Large intestine (tissue), 3 donors: Measurements from ENCODE around the gene OR8H3. TPM values are rescaled to one million over a fixed set of nuclear protein-coding genes. Genes with fewer than 3 reads are reported as not detected.

Source experiments
- DNase-seq, 2 donors: peaks; one replicate each; pipeline versions ENCODE4 v3.0.0 to v3.0.0-alpha.2; 2013
- H3K27ac ChIP-seq: one replicate; pipeline ENCODE4 v1.5.1; 2013; ENCODE audit warnings: low read length
- H3K27me3 ChIP-seq: 2 replicates; pipeline ENCODE4 v1.6.1; 2013; ENCODE audit warnings: low read length; ENCODE audit not compliant: control insufficient read depth, insufficient read depth
- H3K36me3 ChIP-seq: 2 replicates; pipeline ENCODE4 v1.6.1; 2013; ENCODE audit warnings: low read length; ENCODE audit not compliant: control insufficient read depth, insufficient read depth
- H3K4me1 ChIP-seq: one replicate; pipeline ENCODE4 v1.6.1; 2013; ENCODE audit warnings: low read length; ENCODE audit not compliant: control insufficient read depth, insufficient read depth
- H3K4me3 ChIP-seq: one replicate; pipeline ENCODE4 v1.5.1; 2013; ENCODE audit warnings: low read length
- H3K9me3 ChIP-seq: one replicate; pipeline ENCODE4 v1.6.1; 2013; ENCODE audit warnings: mild to moderate bottlenecking, low read depth, low read length, moderate library complexity; ENCODE audit not compliant: control insufficient read depth
- WGBS: methylation state at CpG from one replicate; pipeline ENCODE4 v1.1.5; 2013; ENCODE audit warnings: low lambda C conversion rate; ENCODE audit not compliant: insufficient coverage; 5-methylcytosine and 5-hydroxymethylcytosine counted together
- polyA plus RNA-seq: library from polyadenylated mRNA; unstranded; fragments of 120-200 nt; gene quantifications from one replicate; pipeline ENCODE4 v1.2.1, GENCODE V29; 2013

Gene OR8H3
- polyA plus RNA-seq, 1 donor: not detected

DNA sequence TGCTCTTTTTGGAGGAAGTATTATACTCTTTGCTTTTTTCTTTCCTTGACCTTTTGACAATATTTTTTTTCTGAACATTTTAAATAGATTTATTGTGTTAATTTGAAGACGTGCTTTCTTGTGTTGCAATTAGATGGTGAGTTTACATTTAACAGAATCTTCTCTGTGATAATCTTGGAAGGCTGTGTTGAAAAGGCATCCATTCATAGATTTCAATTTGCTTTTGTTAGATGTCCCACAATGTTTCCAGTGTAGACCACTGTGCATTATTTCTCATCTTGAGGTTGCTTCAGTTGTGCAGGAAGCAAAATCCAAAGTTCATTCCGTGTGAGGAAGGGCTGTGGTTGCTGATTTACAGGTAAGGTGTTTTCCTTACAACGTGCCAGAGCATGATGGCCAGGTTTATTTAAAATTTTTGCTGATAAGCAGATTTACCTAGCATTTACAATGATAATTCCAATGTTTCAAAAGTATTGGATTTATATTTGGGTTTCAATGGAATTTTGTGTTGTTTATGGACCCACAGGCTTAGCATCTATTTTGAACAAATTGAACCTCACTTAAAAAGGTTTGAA lies 50.2 kb downstream of the OR8H3 start:
- Histone ChIP-seq H3K27me3 (no peaks in the 10 kb centered on the region), H3K4me3 (no peak overlapping the region), H3K9me3 (no peaks in the 10 kb centered on the region), H3K36me3 (no peaks in the 10 kb centered on the region), H3K4me1 (no peaks in the 10 kb centered on the region), H3K27ac (peak overlapping the region; percentile 4)
- peak; percentile 65 to 84 for DNase-seq
- WGBS: 20% methylated on average over 1 of the region's 3 CpGs

Other genes with a start within 250 kb of the OR8H3 start
- not detected for gene TRIM51, start 239.1 kb upstream of the OR8H3 start, polyA plus RNA-seq
- not detected for gene OR5W2, start 207.8 kb upstream of the OR8H3 start, polyA plus RNA-seq
- not detected for gene OR5I1, start 186.0 kb upstream of the OR8H3 start, polyA plus RNA-seq
- not detected for gene OR10AG1, start 152.4 kb upstream of the OR8H3 start, polyA plus RNA-seq
- gene OR5F1, start 127.7 kb upstream of the OR8H3 start, polyA plus RNA-seq: not detected
- not detected for gene OR5AS1, start 94.7 kb upstream of the OR8H3 start, polyA plus RNA-seq
- gene OR8I2, start 29.1 kb upstream of the OR8H3 start, polyA plus RNA-seq: not detected
- gene OR8H2, start 18.7 kb upstream of the OR8H3 start, polyA plus RNA-seq: not detected
- gene OR8J3, start 17.8 kb downstream of the OR8H3 start, polyA plus RNA-seq: not detected
- gene OR8K5, start 37.9 kb downstream of the OR8H3 start, polyA plus RNA-seq: not detected
- gene OR5J2, start 54.2 kb downstream of the OR8H3 start, polyA plus RNA-seq: not detected
- gene OR5T2, start 111.9 kb downstream of the OR8H3 start, polyA plus RNA-seq: not detected
- gene OR5T3, start 129.9 kb downstream of the OR8H3 start, polyA plus RNA-seq: not detected
- not detected for gene OR5T1, start 151.8 kb downstream of the OR8H3 start, polyA plus RNA-seq
- not detected for gene OR8H1, start 169.9 kb downstream of the OR8H3 start, polyA plus RNA-seq
- gene OR8K3, start 192.8 kb downstream of the OR8H3 start, polyA plus RNA-seq: not detected
- not detected for gene OR8K1, start 223.7 kb downstream of the OR8H3 start, polyA plus RNA-seq
- gene OR8J1, start 231.9 kb downstream of the OR8H3 start, polyA plus RNA-seq: not detected